SK-N-SH (cell line): ENCODE results near the gene CFAP97D1. TPM values are rescaled to one million over a fixed set of nuclear protein-coding genes. Genes with fewer than 3 reads are reported as not detected.

Experiments
- CTCF ChIA-PET: fragments of 300-600, 350-600 bp; formaldehyde crosslinking; extraction: SDS; loops from one replicate; lab custom pipeline; 2021; lab: Yijun Ruan, JAX
- POLR2A ChIA-PET: fragments of 350-600 bp; sonication (Branson Sonifier 250); formaldehyde crosslinking; extraction: SDS; loops from one replicate; lab custom pipeline; 2020; ENCODE audit warnings: antibody characterized with exemption, inconsistent platforms; lab: Yijun Ruan, JAX
- DNase-seq: peaks from one replicate; pipeline ENCODE4 v3.0.0; 2012
- H2AFZ ChIP-seq: fragments of 200-600 bp; sonication (generic); 2 replicates; pipeline ENCODE4 v1.8.1; 2016; ENCODE audit warnings: antibody characterized with exemption, mild to moderate bottlenecking, low read depth
- H3F3A ChIP-seq: fragments of 200-600 bp; sonication (generic); replicated peaks from 2 replicates; pipeline ENCODE3; 2016; ENCODE audit warnings: antibody characterized with exemption, mild to moderate bottlenecking; ENCODE audit not compliant: insufficient read depth
- H3K27ac ChIP-seq, 2 experiments: fragments of 200-500 bp in 1 of 2; fragments of 200-600 bp in 1 of 2; sonication (Bioruptor generic) in 1 of 2; sonication (generic), shearing (Covaris generic) in 1 of 2; 2 replicates each; pipeline versions ENCODE4 v1.5.1 to v1.6.1; 2014 to 2016; ENCODE audit warnings: low read depth in 2 of 2, inconsistent platforms in 1 of 2, low read length in 1 of 2, mild to moderate bottlenecking in 1 of 2, mixed read lengths in 1 of 2
- H3K27me3 ChIP-seq: fragments of 200-600 bp; sonication (generic), shearing (Covaris generic); 2 replicates; pipeline ENCODE4 v1.6.1; 2016; ENCODE audit warnings: mixed run types; ENCODE audit not compliant: insufficient read depth
- H3K36me3 ChIP-seq, 2 experiments: fragments of 200-500 bp in 1 of 2; fragments of 200-600 bp in 1 of 2; sonication (Bioruptor generic) in 1 of 2; sonication (generic) in 1 of 2; replicated peaks in 1 of 2; 2 replicates each; pipeline versions ENCODE3 to v1.5.1; 2014 to 2016; ENCODE audit warnings: low read length in 1 of 2, mild to moderate bottlenecking in 1 of 2; ENCODE audit not compliant: insufficient read depth in 2 of 2, control insufficient read depth in 1 of 2
- H3K4me1 ChIP-seq, 2 experiments: fragments of 200-500 bp in 1 of 2; fragments of 200-600 bp in 1 of 2; sonication (Bioruptor generic) in 1 of 2; sonication (generic), shearing (Covaris generic) in 1 of 2; 2 replicates each; pipeline versions ENCODE4 v1.5.1 to v1.6.1; 2014 to 2016; ENCODE audit warnings: low read depth in 1 of 2, low read length in 1 of 2, mixed run types in 1 of 2; ENCODE audit not compliant: insufficient read depth in 2 of 2, control insufficient read depth in 1 of 2
- H3K4me2 ChIP-seq: fragments of 200-600 bp; sonication (generic), shearing (Covaris generic); 2 replicates; pipeline ENCODE4 v1.6.1; 2017; ENCODE audit warnings: mixed run types
- H3K4me3 ChIP-seq, 2 experiments: fragments of 200-500 bp in 1 of 2; fragments of 200-600 bp in 1 of 2; sonication (Bioruptor generic) in 1 of 2; sonication (generic), shearing (Covaris generic) in 1 of 2; 2 replicates each; pipeline versions ENCODE4 v1.5.1 to v1.8.1; 2014 to 2016; ENCODE audit warnings: low read depth in 2 of 2, inconsistent platforms in 1 of 2, low read length in 1 of 2, mild to moderate bottlenecking in 1 of 2, mixed read lengths in 1 of 2, moderate library complexity in 1 of 2
- H3K79me2 ChIP-seq: fragments of 200-600 bp; sonication (generic); 2 replicates; pipeline ENCODE4 v1.8.1; 2017; ENCODE audit warnings: mild to moderate bottlenecking; ENCODE audit not compliant: insufficient read depth
- H3K9ac ChIP-seq: fragments of 200-600 bp; sonication (generic); 2 replicates; pipeline ENCODE4 v1.6.1; 2017; ENCODE audit warnings: mixed run types
- H3K9me2 ChIP-seq: fragments of 200-600 bp; sonication (generic); 2 replicates; pipeline ENCODE4 v1.6.1; 2017; ENCODE audit warnings: mixed run types
- H3K9me3 ChIP-seq: fragments of 200-600 bp; sonication (generic); 2 replicates; pipeline ENCODE4 v1.6.1; 2017; ENCODE audit warnings: mixed run types, mild to moderate bottlenecking, moderate library complexity
- H4K20me1 ChIP-seq: fragments of 200-600 bp; sonication (generic); 2 replicates; pipeline ENCODE4 v1.6.1; 2017; ENCODE audit warnings: mild to moderate bottlenecking, mixed run types; ENCODE audit not compliant: insufficient read depth
- CHD2 ChIP-seq: fragments of 150-350 bp; IDR thresholded peaks from 2 replicates; pipeline ENCODE4 v1.6.1; 2018; ENCODE audit warnings: low read length; ENCODE audit not compliant: partially characterized antibody
- ELF1 ChIP-seq: IDR thresholded peaks from 2 replicates; pipeline ENCODE4 v1.4.0; 2012
- EZH2phosphoT487 ChIP-seq: fragments of 200-600 bp; sonication (generic); IDR thresholded peaks from 2 replicates; pipeline ENCODE4 v1.6.1; 2017; ENCODE audit warnings: low read depth, mixed run types, mild to moderate bottlenecking, antibody characterized with exemption, moderate library complexity, borderline replicate concordance
- FOSL2 ChIP-seq: IDR thresholded peaks from 2 replicates; pipeline ENCODE4 v1.4.0; 2012; ENCODE audit warnings: low read depth, mild to moderate bottlenecking, moderate library complexity, borderline replicate concordance
- GABPA ChIP-seq: IDR thresholded peaks from 2 replicates; pipeline ENCODE4 v1.4.0; 2012; ENCODE audit warnings: low read depth, mild to moderate bottlenecking
- JUND ChIP-seq: IDR thresholded peaks from 2 replicates; pipeline ENCODE4 v1.4.0; 2012
- MEF2A ChIP-seq: IDR thresholded peaks from 2 replicates; pipeline ENCODE4 v1.4.0; 2012; ENCODE audit warnings: low read depth, borderline replicate concordance
- MXI1 ChIP-seq: IDR thresholded peaks from 2 replicates; pipeline ENCODE4 v1.6.1; 2012; ENCODE audit warnings: mild to moderate bottlenecking, low read depth, low read length, improper control_type of control experiment
- NFIC ChIP-seq: IDR thresholded peaks from 2 replicates; pipeline ENCODE4 v1.4.0; 2012; ENCODE audit warnings: borderline replicate concordance
- NRF1 ChIP-seq: IDR thresholded peaks from 2 replicates; pipeline ENCODE4 v1.6.1; 2012; ENCODE audit warnings: low read depth, mild to moderate bottlenecking, low read length
- PBX3 ChIP-seq: IDR thresholded peaks from 2 replicates; pipeline ENCODE4; 2012
- POLR2AphosphoS5 ChIP-seq: IDR thresholded peaks from 2 replicates; pipeline ENCODE4 v1.6.1; 2012; ENCODE audit warnings: low read depth, low read length
- RCOR1 ChIP-seq: fragments of 150-350 bp; IDR thresholded peaks from 2 replicates; pipeline ENCODE4 v1.6.1; 2017; ENCODE audit warnings: antibody characterized with exemption, low read length
- SIN3A ChIP-seq: IDR thresholded peaks from 2 replicates; pipeline ENCODE4 v1.6.1; 2012; ENCODE audit warnings: low read depth, mild to moderate bottlenecking, low read length, moderate library complexity, borderline replicate concordance
- TCF12 ChIP-seq: IDR thresholded peaks from 2 replicates; pipeline ENCODE4 v1.4.0; 2012
- TEAD4 ChIP-seq: IDR thresholded peaks from 2 replicates; pipeline ENCODE4 v1.4.0; 2012; ENCODE audit warnings: mild to moderate bottlenecking, borderline replicate concordance; ENCODE audit not compliant: insufficient read depth
- USF1 ChIP-seq: IDR thresholded peaks from 2 replicates; pipeline ENCODE4 v1.4.0; 2012; ENCODE audit warnings: low read depth, borderline replicate concordance
- USF2 ChIP-seq: fragments of 150-350 bp; IDR thresholded peaks from 2 replicates; pipeline ENCODE4 v1.6.1; 2017; ENCODE audit warnings: antibody characterized with exemption, low read length, low read depth, borderline replicate concordance
- WGBS: methylation state at CpG from one replicate; pipeline ENCODE4 v1.1.6; 2017; ENCODE audit warnings: low lambda C conversion rate; 5-methylcytosine and 5-hydroxymethylcytosine counted together
- polyA plus RNA-seq, 3 experiments: library from polyadenylated mRNA; depleted of rRNA; stranded (reverse); fragments of >200 nt; gene quantifications; 2 replicates each; pipeline ENCODE4 v1.2.3, GENCODE V29; 2012
- TF ChIP-seq, protein P1 (sequence below): fragments of 150-350 bp; IDR thresholded peaks from 2 replicates; pipeline ENCODE4 v1.6.1; 2016; ENCODE audit warnings: mild to moderate bottlenecking, low read depth, low read length

Gene CFAP97D1
- polyA plus RNA-seq, 1 of the 3 experiments (the other 2 are of a cell fraction) = 0.02 TPM

GRCh38 chr17:43771463-43771862 is 8.8 kb upstream of the CFAP97D1 start:
- Histone ChIP-seq H3K4me3 (no peak overlapping the region), H3K9me3 (no peaks in the 10 kb centered on the region), H3K9me2 (no peaks in the 10 kb centered on the region), H3K4me2 (no peak overlapping the region), H4K20me1 (peaks cover 13% of the 10 kb centered on the region), H3K9ac (no peak overlapping the region), H2AFZ (no peak overlapping the region), H3F3A (peaks cover 18% of the 10 kb centered on the region), H3K27ac (no peak overlapping the region), H3K79me2 (peaks cover 29% of the 10 kb centered on the region), H3K4me1 (no peaks in the 10 kb centered on the region), H3K27me3 (no peaks in the 10 kb centered on the region), H3K36me3 (peaks cover 44 to 58% of the 10 kb centered on the region in 2 experiments)
- CTCF ChIA-PET = interaction anchor here (1.5 to 2.1 kb wide), 2 partner anchors 11 to 77 kb away, joined by 4 to 14 read pairs; no protein-coding TSS in a partner anchor
- TF ChIP-seq JUND (no peak), TEAD4 (no peak), PBX3 (no peak)
- WGBS = 99% methylated on average over 9 of the region's 9 CpGs
- DNase-seq = no peak
- POLR2A ChIA-PET = no interaction called here

DNA sequence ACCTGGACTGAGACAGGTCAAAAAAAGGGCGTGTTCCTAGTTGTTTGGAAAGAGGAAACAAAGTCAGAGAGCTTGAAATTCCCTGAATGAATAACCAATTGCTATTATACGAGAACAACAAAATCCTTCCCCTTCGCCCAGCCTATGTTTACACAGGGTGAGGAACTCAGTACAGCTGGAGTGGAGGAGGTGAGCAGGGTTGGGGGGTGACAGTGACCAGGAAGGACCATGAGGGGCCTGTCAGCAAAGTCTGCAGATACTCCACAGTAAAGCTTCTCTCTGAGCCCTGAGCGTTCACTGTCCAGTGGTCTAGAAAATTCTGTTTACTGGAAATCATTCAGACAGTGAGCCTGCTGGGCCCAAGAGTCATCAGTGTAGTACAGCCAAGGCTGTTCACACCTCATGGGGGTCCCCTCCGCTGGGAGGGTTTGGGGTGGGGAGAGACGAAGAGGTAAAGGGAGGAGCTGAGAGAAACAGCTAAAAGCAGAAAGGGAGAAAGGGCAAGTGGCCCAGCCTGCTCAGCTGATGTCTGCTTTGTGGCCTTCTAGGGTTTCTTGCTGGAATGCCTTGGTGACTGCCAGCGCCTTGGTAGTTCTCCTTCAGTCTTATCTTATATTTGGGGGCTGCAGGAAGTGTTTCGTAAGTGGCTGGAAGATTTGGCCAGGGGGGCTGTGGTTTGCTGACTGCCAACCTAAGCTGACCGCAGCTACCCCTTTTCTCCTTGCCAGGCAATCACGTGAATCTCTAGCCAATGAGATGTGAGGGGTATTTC is 7.2 kb upstream of the CFAP97D1 start:
- TF ChIP-seq CHD2 (no peak), FOSL2 (no peak), GABPA (no peak), USF1 (no peak), NRF1 (no peak), TCF12 (no peak), ELF1 (no peak), SIN3A (no peak), RCOR1 (no peak), USF2 (no peak), NFIC (no peak), TEAD4 (no peak), MXI1 (no peak), MEF2A (no peak), POLR2AphosphoS5 (no peak), EZH2phosphoT487 (no peak)
- TF ChIP-seq, protein P1, sequence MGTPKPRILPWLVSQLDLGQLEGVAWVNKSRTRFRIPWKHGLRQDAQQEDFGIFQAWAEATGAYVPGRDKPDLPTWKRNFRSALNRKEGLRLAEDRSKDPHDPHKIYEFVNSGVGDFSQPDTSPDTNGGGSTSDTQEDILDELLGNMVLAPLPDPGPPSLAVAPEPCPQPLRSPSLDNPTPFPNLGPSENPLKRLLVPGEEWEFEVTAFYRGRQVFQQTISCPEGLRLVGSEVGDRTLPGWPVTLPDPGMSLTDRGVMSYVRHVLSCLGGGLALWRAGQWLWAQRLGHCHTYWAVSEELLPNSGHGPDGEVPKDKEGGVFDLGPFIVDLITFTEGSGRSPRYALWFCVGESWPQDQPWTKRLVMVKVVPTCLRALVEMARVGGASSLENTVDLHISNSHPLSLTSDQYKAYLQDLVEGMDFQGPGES = no peak
- H3K27ac ChIP-seq = no peak overlapping the region
- H3K4me1 ChIP-seq = peaks cover 2 to 8% of the 10 kb centered on the region in 2 experiments; a peak in 1 of 4 replicates
- no peaks in the 10 kb centered on the region for H3K9me2 ChIP-seq
- ChIA-PET CTCF (interaction anchor here (0.7 to 2.1 kb wide), 4 partner anchors 13 to 196 kb away, joined by 4 to 14 read pairs (median 4); no protein-coding TSS in a partner anchor), POLR2A (no interaction called here)
- H3K4me2 ChIP-seq = no peak overlapping the region
- no peak overlapping the region for H2AFZ ChIP-seq
- H3K4me3 ChIP-seq = no peak overlapping the region
- H3K9me3 ChIP-seq = no peaks in the 10 kb centered on the region
- H3K27me3 ChIP-seq = no peaks in the 10 kb centered on the region
- peaks cover 47 to 52% of the 10 kb centered on the region in 2 experiments for H3K36me3 ChIP-seq
- H4K20me1 ChIP-seq = peaks cover 15% of the 10 kb centered on the region
- peaks cover 45% of the 10 kb centered on the region for H3K79me2 ChIP-seq
- 93% methylated on average over 8 of the region's 10 CpGs for WGBS
- peaks cover 18% of the 10 kb centered on the region for H3F3A ChIP-seq
- H3K9ac ChIP-seq = no peak overlapping the region
- no peak for DNase-seq
